Breast epithelium (tissue), 3 donors: ENCODE measurements around the gene ADAM12.

ENCODE experiments used
- POLR2A ChIP-seq: fragments of 450-650 bp; IDR thresholded peaks from one replicate; pipeline ENCODE4 v1.6.1; 2016; ENCODE audit warnings: antibody characterized with exemption, mild to moderate bottlenecking, moderate library complexity
- TF ChIP-seq, protein P1 (sequence below), 3 donors: fragments of 450-650 bp; IDR thresholded peaks; one replicate each; pipeline ENCODE4 v1.5.1; 2016 to 2017; ENCODE audit warnings: antibody characterized with exemption in 3 of 3, mild to moderate bottlenecking in 3 of 3, moderate library complexity in 3 of 3

DNA sequence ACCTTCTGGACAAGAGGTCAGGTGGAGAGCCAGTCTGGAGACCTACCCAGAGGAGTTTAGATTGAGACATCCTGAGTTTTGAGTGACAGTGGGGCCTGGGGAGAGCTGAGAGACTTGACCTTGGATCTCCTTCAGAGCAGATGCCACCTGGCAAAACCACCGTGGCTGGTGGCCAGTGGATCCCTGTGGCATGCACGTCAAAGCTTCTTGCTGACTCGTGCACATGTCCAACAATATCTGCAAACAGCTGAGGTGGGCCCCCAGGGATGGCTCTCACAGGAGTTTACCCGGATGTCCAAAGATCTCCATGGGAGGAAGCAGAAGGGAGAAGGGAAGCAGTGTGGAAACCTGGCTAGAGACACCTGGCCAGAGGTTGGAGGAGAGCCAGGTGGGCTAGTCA is 261.4 kb downstream of the ADAM12 start:
- TF ChIP-seq, protein P1, sequence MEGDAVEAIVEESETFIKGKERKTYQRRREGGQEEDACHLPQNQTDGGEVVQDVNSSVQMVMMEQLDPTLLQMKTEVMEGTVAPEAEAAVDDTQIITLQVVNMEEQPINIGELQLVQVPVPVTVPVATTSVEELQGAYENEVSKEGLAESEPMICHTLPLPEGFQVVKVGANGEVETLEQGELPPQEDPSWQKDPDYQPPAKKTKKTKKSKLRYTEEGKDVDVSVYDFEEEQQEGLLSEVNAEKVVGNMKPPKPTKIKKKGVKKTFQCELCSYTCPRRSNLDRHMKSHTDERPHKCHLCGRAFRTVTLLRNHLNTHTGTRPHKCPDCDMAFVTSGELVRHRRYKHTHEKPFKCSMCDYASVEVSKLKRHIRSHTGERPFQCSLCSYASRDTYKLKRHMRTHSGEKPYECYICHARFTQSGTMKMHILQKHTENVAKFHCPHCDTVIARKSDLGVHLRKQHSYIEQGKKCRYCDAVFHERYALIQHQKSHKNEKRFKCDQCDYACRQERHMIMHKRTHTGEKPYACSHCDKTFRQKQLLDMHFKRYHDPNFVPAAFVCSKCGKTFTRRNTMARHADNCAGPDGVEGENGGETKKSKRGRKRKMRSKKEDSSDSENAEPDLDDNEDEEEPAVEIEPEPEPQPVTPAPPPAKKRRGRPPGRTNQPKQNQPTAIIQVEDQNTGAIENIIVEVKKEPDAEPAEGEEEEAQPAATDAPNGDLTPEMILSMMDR (IDR thresholded peaks at IDR 0.05) = no peak
- no peak for TF ChIP-seq POLR2A
